HepG2 (cell line): ENCODE results near the gene TRAPPC12.

Experiments used
- BCL6 ChIP-seq: IDR thresholded peaks from 2 replicates; pipeline ENCODE4 v1.6.1; 2016; ENCODE audit warnings: missing genetic modification reagents, missing compliant biosample characterization
- CHD2 ChIP-seq: IDR thresholded peaks from 2 replicates; pipeline ENCODE4 v1.6.1; 2011; ENCODE audit warnings: low read depth, low read length, improper control_type of control experiment
- GABPA ChIP-seq, 2 experiments: IDR thresholded peaks; 2 replicates each; pipeline ENCODE4 v1.6.1; 2011 to 2016; ENCODE audit warnings: low read depth in 2 of 2, low read length in 1 of 2, missing biosample characterization in 1 of 2, missing genetic modification characterization in 1 of 2
- JUNB ChIP-seq: sonication (generic); formaldehyde crosslinking; IDR thresholded peaks from 2 replicates; pipeline ENCODE4 v1.8.0; 2022; ENCODE audit warnings: missing genetic modification reagents, mild to moderate bottlenecking, borderline replicate concordance
- ZFY ChIP-seq: sonication (generic); formaldehyde crosslinking; IDR thresholded peaks from 2 replicates; pipeline ENCODE4 v1.4.0; 2020; ENCODE audit warnings: missing genetic modification reagents
- ZNF569 ChIP-seq: sonication (generic); formaldehyde crosslinking; IDR thresholded peaks from 2 replicates; pipeline ENCODE4 v1.5.0; 2020; ENCODE audit warnings: mild to moderate bottlenecking, missing genetic modification reagents, moderate library complexity, borderline replicate concordance
- TF ChIP-seq, protein P1 (sequence below), 2 experiments: IDR thresholded peaks; 2 replicates each; pipeline ENCODE4 v1.6.1; 2011 to 2012; ENCODE audit warnings: low read length in 2 of 2, borderline replicate concordance in 1 of 2, low read depth in 1 of 2, mild to moderate bottlenecking in 1 of 2, moderate library complexity in 1 of 2
- TF ChIP-seq, protein P2 (sequence below): sonication (generic); formaldehyde crosslinking; IDR thresholded peaks from 2 replicates; pipeline ENCODE4 v1.5.1; 2020; ENCODE audit warnings: missing genetic modification reagents, mild to moderate bottlenecking, borderline replicate concordance
- TF ChIP-seq, protein P3 (sequence below): sonication (generic); formaldehyde crosslinking; IDR thresholded peaks from 2 replicates; pipeline ENCODE4 v1.8.1; 2022; ENCODE audit warnings: mild to moderate bottlenecking, missing genetic modification reagents

DNA sequence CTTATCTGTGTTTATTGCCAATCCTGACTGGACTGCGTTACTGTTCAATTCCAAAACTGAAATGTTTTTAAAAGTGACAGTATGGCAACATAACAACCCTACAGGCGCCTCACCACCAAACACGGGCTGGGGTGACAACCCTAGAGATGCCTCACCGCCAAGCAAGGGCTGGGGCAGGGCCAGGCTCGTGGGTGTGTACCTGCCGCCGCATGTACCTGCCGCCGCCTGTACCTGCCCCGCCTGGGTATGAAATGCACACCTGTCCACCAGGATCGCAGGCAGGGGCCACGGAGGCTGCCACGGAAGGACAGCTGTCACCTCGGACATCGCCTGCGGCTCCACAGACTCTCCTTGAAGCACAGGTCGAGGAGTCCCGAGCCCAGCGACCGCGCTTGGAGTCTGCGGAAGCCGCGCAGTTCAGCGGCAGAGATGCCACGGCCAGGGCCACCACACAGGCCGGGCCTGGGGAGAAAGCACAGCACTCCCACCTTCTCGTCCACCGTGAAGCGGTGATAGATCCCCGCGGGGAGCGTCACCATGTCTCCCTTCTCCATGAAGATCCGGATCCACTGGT lies 120.9 kb downstream of the TRAPPC12 start:
- TF ChIP-seq, protein P1, sequence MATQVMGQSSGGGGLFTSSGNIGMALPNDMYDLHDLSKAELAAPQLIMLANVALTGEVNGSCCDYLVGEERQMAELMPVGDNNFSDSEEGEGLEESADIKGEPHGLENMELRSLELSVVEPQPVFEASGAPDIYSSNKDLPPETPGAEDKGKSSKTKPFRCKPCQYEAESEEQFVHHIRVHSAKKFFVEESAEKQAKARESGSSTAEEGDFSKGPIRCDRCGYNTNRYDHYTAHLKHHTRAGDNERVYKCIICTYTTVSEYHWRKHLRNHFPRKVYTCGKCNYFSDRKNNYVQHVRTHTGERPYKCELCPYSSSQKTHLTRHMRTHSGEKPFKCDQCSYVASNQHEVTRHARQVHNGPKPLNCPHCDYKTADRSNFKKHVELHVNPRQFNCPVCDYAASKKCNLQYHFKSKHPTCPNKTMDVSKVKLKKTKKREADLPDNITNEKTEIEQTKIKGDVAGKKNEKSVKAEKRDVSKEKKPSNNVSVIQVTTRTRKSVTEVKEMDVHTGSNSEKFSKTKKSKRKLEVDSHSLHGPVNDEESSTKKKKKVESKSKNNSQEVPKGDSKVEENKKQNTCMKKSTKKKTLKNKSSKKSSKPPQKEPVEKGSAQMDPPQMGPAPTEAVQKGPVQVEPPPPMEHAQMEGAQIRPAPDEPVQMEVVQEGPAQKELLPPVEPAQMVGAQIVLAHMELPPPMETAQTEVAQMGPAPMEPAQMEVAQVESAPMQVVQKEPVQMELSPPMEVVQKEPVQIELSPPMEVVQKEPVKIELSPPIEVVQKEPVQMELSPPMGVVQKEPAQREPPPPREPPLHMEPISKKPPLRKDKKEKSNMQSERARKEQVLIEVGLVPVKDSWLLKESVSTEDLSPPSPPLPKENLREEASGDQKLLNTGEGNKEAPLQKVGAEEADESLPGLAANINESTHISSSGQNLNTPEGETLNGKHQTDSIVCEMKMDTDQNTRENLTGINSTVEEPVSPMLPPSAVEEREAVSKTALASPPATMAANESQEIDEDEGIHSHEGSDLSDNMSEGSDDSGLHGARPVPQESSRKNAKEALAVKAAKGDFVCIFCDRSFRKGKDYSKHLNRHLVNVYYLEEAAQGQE (IDR thresholded peaks at IDR 0.05; ENCODE audit: borderline replicate concordance in 1 of 2, low read depth in 1 of 2, low read length in 2 of 2), result no peak
- TF ChIP-seq CHD2, result no peak
- TF ChIP-seq JUNB (CRISPR knock-in tag), result no peak
- TF ChIP-seq, protein P2, sequence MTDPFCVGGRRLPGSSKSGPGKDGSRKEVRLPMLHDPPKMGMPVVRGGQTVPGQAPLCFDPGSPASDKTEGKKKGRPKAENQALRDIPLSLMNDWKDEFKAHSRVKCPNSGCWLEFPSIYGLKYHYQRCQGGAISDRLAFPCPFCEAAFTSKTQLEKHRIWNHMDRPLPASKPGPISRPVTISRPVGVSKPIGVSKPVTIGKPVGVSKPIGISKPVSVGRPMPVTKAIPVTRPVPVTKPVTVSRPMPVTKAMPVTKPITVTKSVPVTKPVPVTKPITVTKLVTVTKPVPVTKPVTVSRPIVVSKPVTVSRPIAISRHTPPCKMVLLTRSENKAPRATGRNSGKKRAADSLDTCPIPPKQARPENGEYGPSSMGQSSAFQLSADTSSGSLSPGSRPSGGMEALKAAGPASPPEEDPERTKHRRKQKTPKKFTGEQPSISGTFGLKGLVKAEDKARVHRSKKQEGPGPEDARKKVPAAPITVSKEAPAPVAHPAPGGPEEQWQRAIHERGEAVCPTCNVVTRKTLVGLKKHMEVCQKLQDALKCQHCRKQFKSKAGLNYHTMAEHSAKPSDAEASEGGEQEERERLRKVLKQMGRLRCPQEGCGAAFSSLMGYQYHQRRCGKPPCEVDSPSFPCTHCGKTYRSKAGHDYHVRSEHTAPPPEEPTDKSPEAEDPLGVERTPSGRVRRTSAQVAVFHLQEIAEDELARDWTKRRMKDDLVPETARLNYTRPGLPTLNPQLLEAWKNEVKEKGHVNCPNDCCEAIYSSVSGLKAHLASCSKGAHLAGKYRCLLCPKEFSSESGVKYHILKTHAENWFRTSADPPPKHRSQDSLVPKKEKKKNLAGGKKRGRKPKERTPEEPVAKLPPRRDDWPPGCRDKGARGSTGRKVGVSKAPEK (CRISPR knock-in tag), result no peak
- no peak for TF ChIP-seq GABPA (IDR thresholded peaks at IDR 0.05; ENCODE audit: low read depth, low read length)
- TF ChIP-seq GABPA (CRISPR knock-in tag; IDR thresholded peaks at IDR 0.05; ENCODE audit: low read depth), result no peak
- no peak for TF ChIP-seq BCL6 (CRISPR knock-in tag)
- TF ChIP-seq ZNF569 (CRISPR knock-in tag), result no peak
- TF ChIP-seq ZFY (CRISPR knock-in tag), result no peak
- TF ChIP-seq, protein P3, sequence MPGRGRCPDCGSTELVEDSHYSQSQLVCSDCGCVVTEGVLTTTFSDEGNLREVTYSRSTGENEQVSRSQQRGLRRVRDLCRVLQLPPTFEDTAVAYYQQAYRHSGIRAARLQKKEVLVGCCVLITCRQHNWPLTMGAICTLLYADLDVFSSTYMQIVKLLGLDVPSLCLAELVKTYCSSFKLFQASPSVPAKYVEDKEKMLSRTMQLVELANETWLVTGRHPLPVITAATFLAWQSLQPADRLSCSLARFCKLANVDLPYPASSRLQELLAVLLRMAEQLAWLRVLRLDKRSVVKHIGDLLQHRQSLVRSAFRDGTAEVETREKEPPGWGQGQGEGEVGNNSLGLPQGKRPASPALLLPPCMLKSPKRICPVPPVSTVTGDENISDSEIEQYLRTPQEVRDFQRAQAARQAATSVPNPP (CRISPR knock-in tag), result no peak
